ELF-1 (cell line): Measurements from ENCODE around the gene CARD14.
A peak's percentile ranks its signal among the peaks of the same experiment; 100 is the strongest.
"Not testable (repeated sequence)": the region's sequence is repeated elsewhere in the genome, so short reads cannot be mapped to it uniquely, and the experiment has no call there.

ENCODE experiments used
- DNase-seq: peaks from one replicate; pipeline ENCODE4 v3.0.0-alpha.2; 2016; ENCODE audit warnings: low read depth, low spot score

The CARD14 gene

DNA sequence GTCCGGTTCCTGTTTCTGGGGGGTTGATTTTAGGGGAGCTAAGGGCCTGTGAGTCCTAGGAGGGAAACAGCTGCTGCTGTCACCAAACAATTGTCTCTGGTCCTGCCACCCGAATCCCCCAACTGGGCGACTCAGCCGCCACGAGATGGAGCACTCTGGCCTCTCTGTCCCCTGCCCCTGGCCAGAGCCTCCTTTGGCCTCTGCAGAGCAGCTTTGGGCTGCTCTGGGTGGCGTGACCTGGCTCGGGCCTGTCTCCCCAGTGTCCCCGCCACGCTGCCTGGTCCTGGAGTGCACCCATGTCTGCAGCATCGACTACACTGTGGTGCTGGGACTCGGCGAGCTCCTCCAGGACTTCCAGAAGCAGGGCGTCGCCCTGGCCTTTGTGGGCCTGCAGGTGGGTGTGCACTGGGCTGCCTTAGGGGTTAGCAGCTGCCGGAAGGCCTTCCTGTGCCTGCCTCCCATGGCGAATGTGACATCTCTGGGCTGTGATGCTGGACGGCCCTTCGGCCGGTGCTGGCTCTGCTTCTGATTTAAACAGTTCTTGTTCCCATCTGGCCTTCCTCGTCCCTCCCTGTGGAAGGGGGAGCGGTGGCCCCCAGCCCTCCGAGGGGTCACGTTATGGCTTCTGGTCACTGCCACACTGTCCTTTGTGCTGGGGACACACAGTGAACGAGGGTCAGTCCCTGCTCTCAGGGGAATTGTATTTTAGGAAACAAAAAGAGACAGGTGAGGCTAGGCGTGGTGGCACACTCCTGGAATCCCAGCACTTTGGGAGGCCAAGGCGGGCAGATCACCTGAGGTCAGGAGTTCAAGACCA, 79.3 kb downstream of the CARD14 start:
- DNase-seq, result no peak

DNA sequence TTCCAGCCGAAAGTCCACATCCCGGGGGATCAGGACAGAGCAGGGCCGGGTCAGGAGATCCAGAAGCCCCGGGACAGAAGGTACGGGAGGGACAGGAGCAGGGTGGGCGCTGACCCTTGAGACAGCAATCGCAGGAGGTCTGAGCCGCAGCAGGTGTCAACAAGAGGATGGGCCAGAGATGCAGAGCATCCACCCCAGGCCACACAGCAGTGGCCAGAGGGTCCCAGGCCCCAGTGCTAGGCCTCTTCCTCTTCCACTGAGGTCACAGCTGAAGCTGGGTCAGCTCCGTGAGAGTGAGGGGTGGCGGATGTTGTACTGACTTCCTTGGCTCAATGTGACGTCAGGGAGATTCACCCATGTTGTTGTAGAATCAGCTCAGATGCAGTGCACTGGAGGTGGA, 82.1 kb downstream of the CARD14 start:
- DNase-seq, result no peak

DNA sequence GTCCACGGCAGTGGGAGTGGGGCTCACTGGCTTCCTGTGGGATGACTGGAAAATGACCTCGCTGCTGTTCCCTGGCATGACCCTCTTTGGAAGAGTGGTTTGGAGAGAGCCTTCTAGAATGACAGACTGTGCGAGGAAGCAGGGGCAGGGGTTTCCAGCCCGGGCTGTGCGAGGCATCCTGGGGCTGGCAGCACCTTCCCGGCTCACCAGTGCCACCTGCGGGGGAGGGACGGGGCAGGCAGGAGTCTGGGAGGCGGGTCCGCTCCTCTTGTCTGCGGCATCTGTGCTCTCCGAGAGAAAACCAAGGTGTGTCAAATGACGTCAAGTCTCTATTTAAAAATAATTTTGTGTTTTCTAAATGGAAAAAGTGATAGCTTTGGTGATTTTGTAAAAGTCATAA, 83.0 kb downstream of the CARD14 start:
- DNase-seq, result peak; percentile 81

DNA sequence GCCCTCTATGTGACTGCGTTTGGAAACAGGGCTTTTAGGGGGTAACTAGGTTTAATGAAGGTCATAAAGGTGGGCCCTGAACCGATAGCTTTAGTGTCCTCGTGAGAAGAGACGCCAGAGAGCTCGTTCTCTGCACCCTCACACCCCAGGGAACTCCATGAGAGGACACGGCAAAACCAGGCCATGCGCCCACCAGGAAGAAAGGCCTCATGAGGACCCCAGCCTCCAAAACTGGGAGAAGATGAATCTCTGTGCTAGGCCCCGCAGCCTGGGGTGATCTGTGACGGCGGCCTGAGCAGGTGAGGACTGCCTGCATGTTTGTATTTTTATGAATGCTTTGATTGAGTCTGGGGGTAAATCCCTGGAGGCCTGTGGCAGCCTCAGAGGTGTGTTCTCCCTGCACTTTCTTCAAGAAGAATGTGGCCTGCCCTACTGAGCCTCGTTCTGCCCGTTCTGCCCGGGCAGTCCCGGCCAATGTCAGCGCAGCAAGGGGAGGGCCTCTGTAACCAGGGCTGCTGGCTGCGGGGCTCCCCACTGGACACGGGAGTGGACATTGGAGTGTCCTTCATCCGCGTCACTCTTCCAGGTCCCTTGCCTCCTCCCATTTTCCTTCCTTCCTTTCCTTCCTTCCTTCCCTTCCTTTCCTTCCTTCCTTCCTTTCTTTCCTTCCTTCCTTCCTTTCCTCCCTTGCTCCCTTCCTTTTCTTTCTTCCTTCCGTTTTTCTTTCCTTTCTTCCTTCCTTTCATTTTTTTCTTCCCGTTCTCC, 84.0 kb downstream of the CARD14 start:
- DNase-seq, result no peak

DNA sequence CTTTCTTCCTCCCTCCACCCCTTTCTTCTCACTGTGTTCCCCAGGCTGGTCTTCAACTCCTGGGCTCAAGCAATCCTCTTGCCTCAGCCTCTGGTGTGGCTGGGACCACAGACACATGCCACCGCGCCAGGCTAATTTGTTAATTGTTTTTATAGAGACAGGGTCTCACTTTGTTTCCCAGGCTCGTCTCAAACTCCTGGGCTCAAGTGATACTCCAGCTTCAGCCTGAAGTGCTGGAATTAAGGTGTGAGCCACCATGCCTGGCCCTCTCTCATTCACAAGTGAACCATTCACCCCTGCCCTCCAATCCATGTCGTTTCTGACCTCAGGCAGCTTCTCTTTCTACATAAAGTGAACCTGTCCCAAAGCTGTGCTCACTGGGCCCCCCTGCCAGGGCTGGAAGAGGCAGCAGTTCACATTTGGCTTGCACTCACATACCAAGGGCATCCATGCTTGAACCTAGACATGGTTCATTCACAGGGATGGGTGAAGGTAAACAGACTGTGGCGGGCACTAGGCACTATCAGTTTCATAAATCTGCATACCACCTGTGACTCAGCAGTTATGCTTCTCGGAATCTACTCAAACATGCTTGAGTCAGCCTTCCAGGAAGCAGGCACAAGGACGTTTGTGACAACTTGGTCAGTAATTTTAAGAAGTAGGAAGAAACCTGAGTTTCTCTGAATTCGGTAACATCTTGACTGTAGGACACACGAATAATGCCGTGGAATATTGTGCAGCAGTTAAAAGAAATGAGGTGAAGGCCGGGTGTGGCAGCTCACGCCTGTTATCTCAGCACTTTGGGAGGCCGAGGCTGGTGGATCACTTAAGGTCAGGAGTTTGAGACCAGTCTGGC, 84.8 kb downstream of the CARD14 start:
- no peak for DNase-seq

DNA sequence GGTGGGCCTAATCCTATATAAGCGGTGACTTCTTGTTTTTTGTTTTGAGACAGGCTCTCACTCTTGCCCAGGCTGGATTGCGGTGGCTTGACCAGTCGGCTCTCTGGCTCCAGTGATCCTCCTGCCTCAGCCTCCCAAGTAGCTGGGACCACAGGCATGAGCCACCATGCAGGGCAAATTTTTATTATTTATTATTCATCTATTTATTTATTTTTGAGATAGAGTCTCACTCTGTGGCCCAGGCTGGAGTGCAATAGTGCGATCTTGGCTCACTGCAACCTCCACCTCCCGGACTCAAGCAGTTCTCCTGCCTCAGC, 86.2 kb downstream of the CARD14 start:
- DNase-seq, result no peak

DNA sequence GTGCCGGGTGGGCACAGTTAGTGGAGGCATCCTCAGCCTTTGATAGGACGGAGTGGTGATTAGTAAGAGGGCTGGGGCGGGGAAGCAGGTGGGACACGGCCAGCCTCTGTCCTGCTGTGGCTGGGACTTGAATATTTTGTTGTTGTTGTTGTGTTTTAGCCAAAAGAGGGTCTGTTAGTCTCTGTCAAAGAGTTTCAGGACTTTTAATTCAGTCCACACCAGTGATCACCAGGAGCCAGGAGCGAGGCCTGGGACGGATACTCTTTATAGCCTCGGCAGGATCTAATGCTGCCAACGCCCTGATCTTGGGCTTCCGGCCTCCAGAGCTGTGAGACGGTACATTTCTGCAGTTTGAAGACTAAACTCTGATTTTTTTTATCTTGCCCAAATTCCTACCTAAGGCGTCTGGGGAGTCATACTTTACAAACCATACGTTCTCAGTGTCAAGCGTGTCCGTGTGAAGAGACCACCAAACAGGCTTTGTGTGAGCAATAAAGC, 87.9 kb downstream of the CARD14 start:
- peak; percentile 57 for DNase-seq

DNA sequence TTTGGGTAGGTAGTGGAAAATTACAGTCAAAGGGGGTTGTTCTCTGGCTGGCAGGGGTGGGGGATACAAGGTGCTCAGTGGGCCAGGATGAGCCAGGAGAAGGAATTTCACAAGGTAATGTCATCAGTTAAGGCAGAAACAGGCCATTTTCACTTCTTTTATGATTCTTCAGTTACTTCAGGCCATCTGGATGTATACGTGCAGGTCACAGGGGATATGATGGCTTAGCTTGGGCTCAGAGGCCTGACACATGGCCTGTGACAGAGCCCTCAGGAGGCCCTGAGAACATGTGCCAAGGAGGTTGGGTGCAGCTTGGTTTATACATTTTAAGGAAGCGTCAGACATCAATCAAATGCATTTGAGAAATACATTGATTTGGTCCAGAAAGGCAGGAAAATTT, 88.5 kb downstream of the CARD14 start:
- not testable (repeated sequence) for DNase-seq
